Mesenchymal stem cell (in vitro differentiated cells and primary cell): ENCODE measurements around the gene FANCI.

Experiments used
- DNase-seq: peaks from one replicate; pipeline ENCODE4 v3.0.0-alpha.2; 2013
- H2AFZ ChIP-seq: one replicate; pipeline ENCODE4 v1.6.1; 2013; ENCODE audit warnings: low read depth, mild to moderate bottlenecking, control low read depth, inconsistent platforms, low read length, moderate library complexity
- H2AK5ac ChIP-seq: 2 replicates; pipeline ENCODE4 v1.6.1; 2013; ENCODE audit warnings: low read length, moderate library complexity, mild to moderate bottlenecking, inconsistent platforms; ENCODE audit not compliant: severe bottlenecking
- H2BK120ac ChIP-seq: one replicate; pipeline ENCODE4 v1.6.1; 2013; ENCODE audit warnings: low read depth, mild to moderate bottlenecking, inconsistent platforms, low read length, moderate library complexity
- H2BK12ac ChIP-seq, 2 experiments: one replicate each; pipeline ENCODE4 v1.6.1; 2013; ENCODE audit warnings: inconsistent platforms in 2 of 2, low read length in 2 of 2, mild to moderate bottlenecking in 2 of 2, moderate library complexity in 2 of 2, control low read depth in 1 of 2
- H2BK15ac ChIP-seq: one replicate; pipeline ENCODE4 v1.6.1; 2013; ENCODE audit warnings: mild to moderate bottlenecking, low read depth, inconsistent platforms; ENCODE audit not compliant: poor library complexity, severe bottlenecking
- H2BK5ac ChIP-seq: 2 replicates; pipeline ENCODE4 v1.6.1; 2013; ENCODE audit warnings: low read depth, mild to moderate bottlenecking, low read length, control low read depth, inconsistent platforms; ENCODE audit not compliant: poor library complexity, severe bottlenecking
- H3K14ac ChIP-seq, 2 experiments: one replicate each; pipeline ENCODE4 v1.6.1; 2013; ENCODE audit warnings: inconsistent platforms in 2 of 2, low read length in 2 of 2, control low read depth in 1 of 2, mild to moderate bottlenecking in 1 of 2, moderate library complexity in 1 of 2
- H3K18ac ChIP-seq, 2 experiments: one replicate each; pipeline ENCODE4 v1.6.1; 2013; ENCODE audit warnings: inconsistent platforms in 2 of 2, low read length in 2 of 2, control low read depth in 1 of 2, low read depth in 1 of 2, mild to moderate bottlenecking in 1 of 2
- H3K23ac ChIP-seq, 2 experiments: one replicate each; pipeline ENCODE4 v1.6.1; 2013; ENCODE audit warnings: inconsistent platforms in 2 of 2, low read length in 2 of 2, mild to moderate bottlenecking in 2 of 2, moderate library complexity in 2 of 2, control low read depth in 1 of 2
- H3K27ac ChIP-seq: 2 replicates; pipeline ENCODE4 v1.5.1; 2013; ENCODE audit warnings: mild to moderate bottlenecking, moderate library complexity, low read length, control low read depth, inconsistent platforms; ENCODE audit not compliant: poor library complexity, severe bottlenecking
- H3K27me3 ChIP-seq, 2 experiments: 2 replicates each; pipeline versions ENCODE4 v1.6.1 to v1.7.0; 2013; ENCODE audit warnings: low read length in 2 of 2, mild to moderate bottlenecking in 2 of 2, moderate library complexity in 2 of 2, control low read depth in 1 of 2, inconsistent platforms in 1 of 2; ENCODE audit not compliant: control insufficient read depth in 1 of 2, insufficient read depth in 1 of 2
- H3K36me3 ChIP-seq, 2 experiments: 2 replicates each; pipeline versions ENCODE4 v1.6.1 to v1.7.0; 2013; ENCODE audit warnings: low read length in 2 of 2, control low read depth in 1 of 2, inconsistent platforms in 1 of 2, low read depth in 1 of 2, mild to moderate bottlenecking in 1 of 2; ENCODE audit not compliant: insufficient read depth in 2 of 2, control insufficient read depth in 1 of 2
- H3K4ac ChIP-seq, 2 experiments: one replicate each; pipeline ENCODE4 v1.6.1; 2013; ENCODE audit warnings: inconsistent platforms in 2 of 2, low read length in 2 of 2, mild to moderate bottlenecking in 2 of 2, moderate library complexity in 2 of 2, control low read depth in 1 of 2, low read depth in 1 of 2
- H3K4me1 ChIP-seq: 2 replicates; pipeline ENCODE4 v1.6.1; 2013; ENCODE audit warnings: low read depth, low read length, control low read depth; ENCODE audit not compliant: control insufficient read depth, insufficient read depth
- H3K4me2 ChIP-seq: 2 replicates; pipeline ENCODE4 v1.6.1; 2013; ENCODE audit warnings: low read length, mild to moderate bottlenecking, inconsistent platforms; ENCODE audit not compliant: poor library complexity, severe bottlenecking
- H3K4me3 ChIP-seq, 2 experiments: 2 replicates each; pipeline versions ENCODE4 v1.5.1 to v1.7.0; 2013; ENCODE audit warnings: low read length in 2 of 2, mild to moderate bottlenecking in 2 of 2, control low read depth in 1 of 2, low read depth in 1 of 2; ENCODE audit not compliant: insufficient read depth in 1 of 2
- H3K79me1 ChIP-seq: replicated peaks from 2 replicates; pipeline ENCODE4 v1.6.1; 2013; ENCODE audit warnings: mild to moderate bottlenecking, control low read depth, low read length, inconsistent platforms; ENCODE audit not compliant: poor library complexity, severe bottlenecking
- H3K9ac ChIP-seq: 2 replicates; pipeline ENCODE4 v1.7.0; 2013; ENCODE audit warnings: mild to moderate bottlenecking, low read length, moderate library complexity
- H3K9me3 ChIP-seq: 2 replicates; pipeline ENCODE4 v1.7.0; 2013; ENCODE audit warnings: mild to moderate bottlenecking, low read length; ENCODE audit not compliant: control insufficient read depth
- H4K8ac ChIP-seq: one replicate; pipeline ENCODE4 v1.6.1; 2013; ENCODE audit warnings: inconsistent platforms, mild to moderate bottlenecking, low read length, moderate library complexity
- H4K91ac ChIP-seq: one replicate; pipeline ENCODE4 v1.6.1; 2013; ENCODE audit warnings: mild to moderate bottlenecking, low read length, inconsistent platforms
- WGBS: methylation state at CpG from one replicate; pipeline ENCODE4 v1.1.7; 2013; ENCODE audit warnings: mixed read lengths; 5-methylcytosine and 5-hydroxymethylcytosine counted together

The FANCI gene

DNA sequence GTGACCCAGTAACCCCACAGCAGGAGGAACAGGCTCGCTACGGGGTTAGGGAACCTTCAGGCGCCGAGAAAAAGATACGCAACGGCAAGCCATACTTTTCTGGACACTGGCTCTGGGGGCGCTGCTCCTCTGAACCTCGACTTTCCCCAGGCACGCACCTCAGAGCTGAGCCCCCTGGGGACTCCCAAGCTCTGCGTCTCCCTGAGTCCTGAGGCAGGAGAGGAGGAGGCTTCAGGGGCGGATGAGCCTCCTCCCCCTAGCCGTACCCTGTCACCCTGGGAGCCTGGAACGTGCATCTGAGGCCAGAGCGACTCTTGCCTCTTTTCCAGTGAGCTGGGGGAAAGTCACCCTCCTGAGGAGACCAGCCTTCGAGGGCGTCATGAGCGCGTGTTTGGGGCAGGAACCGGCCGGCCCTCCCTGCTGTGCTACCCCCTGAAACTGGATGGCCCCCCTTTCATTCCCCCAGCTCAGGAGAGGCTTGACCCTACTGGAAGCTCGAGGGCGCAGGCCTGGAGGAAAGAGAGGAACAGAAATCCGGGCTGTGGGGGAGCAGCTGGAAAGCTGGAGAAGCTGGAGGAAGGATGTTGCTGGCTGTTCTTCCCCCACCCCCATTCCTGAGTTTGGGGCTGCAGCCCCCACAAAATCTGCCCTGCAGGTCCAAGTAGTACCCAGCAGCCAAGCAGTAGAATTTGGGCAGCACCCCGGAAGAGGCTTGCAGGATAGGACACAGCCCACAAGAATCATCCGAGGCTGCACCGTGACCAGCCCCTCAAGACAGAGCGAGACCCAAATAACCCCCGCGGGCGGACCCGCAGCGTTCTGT lies 115.9 kb downstream of the FANCI start:
- no peak for DNase-seq

DNA sequence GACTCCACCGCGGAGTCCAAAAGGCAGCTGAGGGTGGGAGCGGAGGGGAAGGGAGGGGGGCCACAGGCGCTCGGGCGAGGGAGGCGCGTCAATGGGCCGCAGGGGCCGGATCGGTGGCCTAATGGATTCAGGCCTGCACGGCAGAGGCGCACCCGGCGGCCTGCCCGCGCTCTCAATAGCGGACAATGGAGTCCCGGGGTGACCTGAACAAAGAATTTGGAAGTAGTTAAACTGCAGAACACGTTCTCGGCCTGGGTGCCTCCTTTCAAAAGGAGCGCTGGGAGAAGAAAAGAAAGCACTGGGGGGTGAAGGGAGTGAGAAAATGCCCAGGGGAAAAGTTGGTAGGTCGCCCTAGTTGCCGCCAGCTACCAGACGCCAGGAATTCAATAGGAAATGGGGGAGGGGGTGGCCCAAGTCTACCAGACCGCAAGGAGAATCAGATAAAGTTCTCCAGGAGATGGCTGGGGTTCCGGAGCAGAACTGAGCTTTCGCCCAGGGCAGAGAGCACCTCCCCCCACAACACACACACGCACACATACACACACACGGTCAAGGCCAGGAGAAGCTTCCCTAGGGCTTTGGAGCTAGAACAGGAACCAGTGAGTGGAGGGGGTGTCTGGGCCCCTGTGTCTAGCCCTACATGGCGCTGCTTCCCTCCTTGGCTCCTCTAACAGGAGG lies 116.7 kb downstream of the FANCI start:
- H2BK120ac ChIP-seq, result no peak overlapping the region
- H3K4me2 ChIP-seq, result no peak overlapping the region
- no peak overlapping the region for H4K8ac ChIP-seq
- peaks cover 93 to 95% of the 10 kb centered on the region in 2 experiments for H3K27me3 ChIP-seq
- no peak overlapping the region for H2BK15ac ChIP-seq
- H3K36me3 ChIP-seq, result no peaks in the 10 kb centered on the region
- peaks cover 13% of the 10 kb centered on the region for H3K4me1 ChIP-seq
- no peak overlapping the region for H3K18ac ChIP-seq
- H3K4ac ChIP-seq, result no peak overlapping the region
- H4K91ac ChIP-seq, result no peak overlapping the region
- no peak overlapping the region for H3K27ac ChIP-seq
- DNase-seq, result no peak
- H2BK5ac ChIP-seq, result no peak overlapping the region
- 7% methylated on average over 28 of the region's 31 CpGs for WGBS
- no peak overlapping the region for H3K4me3 ChIP-seq
- no peaks in the 10 kb centered on the region for H3K9me3 ChIP-seq
- H3K23ac ChIP-seq, result no peak overlapping the region
- no peak overlapping the region for H2AK5ac ChIP-seq
- no peak overlapping the region for H2AFZ ChIP-seq
- H3K14ac ChIP-seq, result no peak overlapping the region
- no peak overlapping the region for H2BK12ac ChIP-seq
- no peaks in the 10 kb centered on the region for H3K79me1 ChIP-seq
- no peak overlapping the region for H3K9ac ChIP-seq

More for the DNA sequence above, 115.9 kb downstream of the FANCI start:
- Histone ChIP-seq H3K4me1 (peaks cover 13% of the 10 kb centered on the region), H3K18ac (no peak overlapping the region), H3K4me2 (no peak overlapping the region), H3K79me1 (no peaks in the 10 kb centered on the region), H3K36me3 (no peaks in the 10 kb centered on the region), H3K27ac (no peak overlapping the region), H2BK120ac (no peak overlapping the region), H3K27me3 (peaks cover 93 to 94% of the 10 kb centered on the region in 2 experiments), H3K9me3 (no peaks in the 10 kb centered on the region), H2BK12ac (no peak overlapping the region), H2BK15ac (no peak overlapping the region), H3K4ac (no peak overlapping the region), H3K14ac (no peak overlapping the region), H2BK5ac (no peak overlapping the region), H2AFZ (no peak overlapping the region), H3K23ac (no peak overlapping the region), H3K9ac (no peak overlapping the region), H4K91ac (no peak overlapping the region), H2AK5ac (no peak overlapping the region), H3K4me3 (no peak overlapping the region), H4K8ac (no peak overlapping the region)
- 26% methylated on average over 26 of the region's 32 CpGs for WGBS

DNA sequence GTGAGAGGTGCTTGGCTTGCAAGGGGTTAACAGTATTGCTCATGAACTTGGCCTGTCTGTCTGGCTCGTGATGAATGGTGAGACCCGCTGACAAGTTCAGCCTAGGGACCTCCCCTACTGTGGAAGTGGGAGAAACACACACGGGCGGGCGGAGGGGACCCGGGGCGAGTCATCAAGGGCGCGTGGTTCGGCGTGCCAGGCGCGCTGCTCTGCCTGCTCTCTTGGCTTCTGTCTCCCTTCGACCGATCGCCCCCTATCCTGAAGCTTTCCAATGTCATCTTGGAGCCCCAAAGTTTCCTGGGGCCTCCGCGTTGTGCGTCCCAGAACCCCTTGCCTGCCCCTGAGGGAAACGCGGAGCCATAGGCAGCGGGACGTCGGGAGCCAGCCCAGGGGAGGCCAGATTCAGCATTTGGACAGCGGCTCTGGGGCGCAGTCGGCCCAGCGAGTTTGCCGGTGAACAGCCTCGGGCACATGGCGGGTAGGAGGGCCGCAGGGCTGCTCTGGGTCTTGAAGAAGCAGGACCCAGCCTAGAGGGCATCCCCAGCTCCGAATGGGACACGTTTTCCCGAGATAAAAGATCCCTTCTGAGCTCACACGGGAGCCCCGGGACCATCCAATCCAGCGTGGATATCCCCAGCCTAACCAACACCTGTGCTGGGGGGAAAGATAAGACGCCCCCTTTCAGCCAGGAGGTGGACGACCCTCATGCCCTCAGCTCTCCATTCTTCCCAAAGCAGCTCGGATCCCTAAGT lies 117.8 kb downstream of the FANCI start:
- Histone ChIP-seq H2BK120ac (no peak overlapping the region), H2AK5ac (no peak overlapping the region), H3K36me3 (no peaks in the 10 kb centered on the region), H3K4me3 (no peak overlapping the region), H3K18ac (no peak overlapping the region), H3K4ac (no peak overlapping the region), H3K4me2 (no peak overlapping the region), H2BK5ac (no peak overlapping the region), H4K8ac (no peak overlapping the region), H2BK12ac (no peak overlapping the region), H2BK15ac (no peak overlapping the region), H3K4me1 (peaks cover 13% of the 10 kb centered on the region), H3K27ac (no peak overlapping the region), H3K9ac (no peak overlapping the region), H4K91ac (no peak overlapping the region), H3K23ac (no peak overlapping the region), H3K9me3 (no peaks in the 10 kb centered on the region), H3K27me3 (peaks cover 93 to 95% of the 10 kb centered on the region in 2 experiments), H2AFZ (no peak overlapping the region), H3K79me1 (no peaks in the 10 kb centered on the region), H3K14ac (no peak overlapping the region)
- peak; percentile 63 for DNase-seq
- 13% methylated on average over 39 of the region's 41 CpGs for whole genome bisulfite sequencing
